DOHH2 (cell line): ENCODE data around the gene MAP3K1.

ENCODE experiments used
- H3F3A ChIP-seq: fragments of 200-600 bp; sonication (generic), shearing (Covaris generic); 2 replicates; pipeline ENCODE4 v1.6.0; 2016; ENCODE audit warnings: antibody characterized with exemption, mild to moderate bottlenecking; ENCODE audit not compliant: control insufficient read depth, insufficient read depth
- H3K27ac ChIP-seq: fragments of 200-600 bp; sonication (generic); 2 replicates; pipeline ENCODE4 v1.5.1; 2014; ENCODE audit warnings: low read depth, mild to moderate bottlenecking, low read length, moderate library complexity
- H3K27me3 ChIP-seq: fragments of 200-600 bp; sonication (generic); 2 replicates; pipeline ENCODE4 v1.6.1; 2014; ENCODE audit warnings: mild to moderate bottlenecking, low read length, mixed read lengths; ENCODE audit not compliant: control insufficient read depth
- H3K36me3 ChIP-seq: fragments of 200-600 bp; sonication (generic); 2 replicates; pipeline ENCODE4 v1.6.1; 2014; ENCODE audit warnings: mild to moderate bottlenecking, low read length, moderate library complexity, mixed read lengths; ENCODE audit not compliant: control insufficient read depth
- H3K4me1 ChIP-seq: fragments of 200-600 bp; sonication (generic); 2 replicates; pipeline ENCODE4 v1.6.1; 2014; ENCODE audit warnings: mild to moderate bottlenecking, low read length, mixed read lengths; ENCODE audit not compliant: control insufficient read depth
- H3K4me2 ChIP-seq: fragments of 200-600 bp; sonication (generic); 2 replicates; pipeline ENCODE4 v1.6.0; 2014; ENCODE audit warnings: mild to moderate bottlenecking, low read length, moderate library complexity
- H3K4me3 ChIP-seq: fragments of 200-600 bp; sonication (generic); 2 replicates; pipeline ENCODE4 v1.5.1; 2014; ENCODE audit warnings: mild to moderate bottlenecking, low read length, mixed read lengths
- H3K79me2 ChIP-seq: fragments of 200-600 bp; sonication (generic); 2 replicates; pipeline ENCODE4 v1.6.1; 2014; ENCODE audit warnings: mild to moderate bottlenecking, low read length, mixed read lengths; ENCODE audit not compliant: control insufficient read depth
- H3K9me2 ChIP-seq: fragments of 200-600 bp; sonication (generic); replicated peaks from 2 replicates; pipeline ENCODE4 v1.6.1; 2014; ENCODE audit warnings: mild to moderate bottlenecking, low read length, mixed read lengths; ENCODE audit not compliant: control insufficient read depth
- H3K9me3 ChIP-seq: fragments of 200-600 bp; sonication (generic); 2 replicates; pipeline ENCODE4 v1.6.1; 2014; ENCODE audit warnings: antibody characterized with exemption, low read length, mixed read lengths; ENCODE audit not compliant: control insufficient read depth, insufficient read depth
- H4K20me1 ChIP-seq: fragments of 200-600 bp; sonication (generic); 2 replicates; pipeline ENCODE4 v1.6.0; 2014; ENCODE audit warnings: low read depth, mild to moderate bottlenecking, antibody characterized with exemption, low read length, moderate library complexity; ENCODE audit not compliant: control insufficient read depth, insufficient read depth
- CTCF ChIP-seq: fragments of 200-600 bp; sonication (generic); IDR thresholded peaks from one replicate; pipeline ENCODE4 v1.5.1; 2014; ENCODE audit warnings: antibody characterized with exemption, mild to moderate bottlenecking, low read depth, low read length; ENCODE audit not compliant: poor library complexity, severe bottlenecking
- EZH2phosphoT487 ChIP-seq: fragments of 200-600 bp; sonication (generic); IDR thresholded peaks from 2 replicates; pipeline ENCODE4 v1.6.1; 2017; ENCODE audit warnings: borderline replicate concordance, mild to moderate bottlenecking, antibody characterized with exemption, low read length, moderate library complexity, mixed read lengths

MAP3K1 gene

GRCh38 chr5:56827924-56828323 lies 12.6 kb downstream of the MAP3K1 start:
- Histone ChIP-seq H3K27ac (no peak overlapping the region), H3K4me2 (peak overlapping the region; percentile 39; the same call in 1 of the 2 replicates), H3K4me3 (no peak overlapping the region), H3K9me2 (no peaks in the 10 kb centered on the region), H3K79me2 (peaks cover 99% of the 10 kb centered on the region), H3F3A (0 out of 2 replicates have a peak, but pooled peaks cover 3% of the 10 kb centered on the region), H3K27me3 (no peaks in the 10 kb centered on the region), H3K4me1 (peaks cover 62% of the 10 kb centered on the region), H3K36me3 (no peaks in the 10 kb centered on the region), H4K20me1 (peaks cover 43% of the 10 kb centered on the region), H3K9me3 (no peaks in the 10 kb centered on the region)
- TF ChIP-seq CTCF (no peak), EZH2phosphoT487 (no peak)

- H3K36me3 ChIP-seq = no peaks in the 10 kb centered on the region
- H3F3A ChIP-seq = 0 out of 2 replicates have a peak, but pooled peaks cover 3% of the 10 kb centered on the region
- peaks cover 37% of the 10 kb centered on the region for H4K20me1 ChIP-seq
- no peaks in the 10 kb centered on the region for H3K9me2 ChIP-seq
- 0 out of 2 replicates have a peak overlapping the region, but pooled peaks have one; percentile 11 for H3K4me3 ChIP-seq
- no peak overlapping the region for H3K27ac ChIP-seq
- no peak for TF ChIP-seq EZH2phosphoT487
- TF ChIP-seq CTCF = no peak
- H3K79me2 ChIP-seq = peaks cover 99% of the 10 kb centered on the region
- no peaks in the 10 kb centered on the region for H3K9me3 ChIP-seq
- H3K4me2 ChIP-seq = peak overlapping the region; percentile 39
- peaks cover 62% of the 10 kb centered on the region for H3K4me1 ChIP-seq
- H3K27me3 ChIP-seq = no peaks in the 10 kb centered on the region
Measured at GRCh38 chr5:56829137-56829908, 14.0 kb downstream of the MAP3K1 start.

- Histone ChIP-seq H3K4me2 (no peak overlapping the region), H3K79me2 (peaks cover 99% of the 10 kb centered on the region), H3K36me3 (no peaks in the 10 kb centered on the region), H3F3A (0 out of 2 replicates have a peak, but pooled peaks cover 3% of the 10 kb centered on the region), H3K4me3 (no peak overlapping the region), H4K20me1 (peaks cover 35% of the 10 kb centered on the region), H3K9me2 (no peaks in the 10 kb centered on the region), H3K27ac (no peak overlapping the region), H3K9me3 (no peaks in the 10 kb centered on the region), H3K27me3 (no peaks in the 10 kb centered on the region), H3K4me1 (peaks cover 60% of the 10 kb centered on the region)
- TF ChIP-seq EZH2phosphoT487 (no peak), CTCF (no peak)
Measured at GRCh38 chr5:56831773-56832172, 16.4 kb downstream of the MAP3K1 start.
